ENCODE measurements around the gene PLD4.

DNA sequence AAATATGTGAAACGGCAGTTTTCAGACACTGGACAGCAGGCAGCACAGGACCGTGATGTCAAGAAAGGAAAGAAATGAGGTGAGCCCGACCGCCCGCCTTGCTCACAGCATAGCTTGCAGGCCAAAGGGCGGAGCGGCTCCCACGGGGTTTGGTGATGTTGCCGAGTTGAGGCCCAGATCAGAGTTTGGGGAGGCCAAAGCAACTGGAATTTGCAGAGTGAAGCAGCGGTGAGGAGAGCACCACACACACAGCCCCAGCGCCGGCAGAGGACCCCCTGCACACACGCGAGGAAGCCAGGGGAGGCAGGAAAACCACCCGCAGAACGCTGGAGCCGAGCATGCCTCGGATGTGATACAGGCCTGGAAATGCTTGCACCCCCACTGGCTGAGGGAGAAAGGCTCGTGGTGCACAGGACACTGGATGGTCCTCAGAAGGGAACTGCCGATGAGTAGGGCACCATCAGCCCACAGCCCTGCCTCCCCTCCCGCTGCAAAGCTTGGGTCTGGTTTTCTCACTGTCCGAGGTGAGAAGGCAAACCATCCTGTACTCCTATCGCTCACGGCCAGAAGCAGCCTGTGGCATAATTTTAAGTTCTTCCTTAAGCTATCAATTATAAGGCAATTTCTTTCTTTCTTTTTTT is 25.7 kb upstream of the PLD4 start:
- TF ChIP-seq POLR2AphosphoS5 (IDR thresholded peaks at IDR 0.05; ENCODE audit: low read depth, low read length) = no peak
- TF ChIP-seq, protein P1, sequence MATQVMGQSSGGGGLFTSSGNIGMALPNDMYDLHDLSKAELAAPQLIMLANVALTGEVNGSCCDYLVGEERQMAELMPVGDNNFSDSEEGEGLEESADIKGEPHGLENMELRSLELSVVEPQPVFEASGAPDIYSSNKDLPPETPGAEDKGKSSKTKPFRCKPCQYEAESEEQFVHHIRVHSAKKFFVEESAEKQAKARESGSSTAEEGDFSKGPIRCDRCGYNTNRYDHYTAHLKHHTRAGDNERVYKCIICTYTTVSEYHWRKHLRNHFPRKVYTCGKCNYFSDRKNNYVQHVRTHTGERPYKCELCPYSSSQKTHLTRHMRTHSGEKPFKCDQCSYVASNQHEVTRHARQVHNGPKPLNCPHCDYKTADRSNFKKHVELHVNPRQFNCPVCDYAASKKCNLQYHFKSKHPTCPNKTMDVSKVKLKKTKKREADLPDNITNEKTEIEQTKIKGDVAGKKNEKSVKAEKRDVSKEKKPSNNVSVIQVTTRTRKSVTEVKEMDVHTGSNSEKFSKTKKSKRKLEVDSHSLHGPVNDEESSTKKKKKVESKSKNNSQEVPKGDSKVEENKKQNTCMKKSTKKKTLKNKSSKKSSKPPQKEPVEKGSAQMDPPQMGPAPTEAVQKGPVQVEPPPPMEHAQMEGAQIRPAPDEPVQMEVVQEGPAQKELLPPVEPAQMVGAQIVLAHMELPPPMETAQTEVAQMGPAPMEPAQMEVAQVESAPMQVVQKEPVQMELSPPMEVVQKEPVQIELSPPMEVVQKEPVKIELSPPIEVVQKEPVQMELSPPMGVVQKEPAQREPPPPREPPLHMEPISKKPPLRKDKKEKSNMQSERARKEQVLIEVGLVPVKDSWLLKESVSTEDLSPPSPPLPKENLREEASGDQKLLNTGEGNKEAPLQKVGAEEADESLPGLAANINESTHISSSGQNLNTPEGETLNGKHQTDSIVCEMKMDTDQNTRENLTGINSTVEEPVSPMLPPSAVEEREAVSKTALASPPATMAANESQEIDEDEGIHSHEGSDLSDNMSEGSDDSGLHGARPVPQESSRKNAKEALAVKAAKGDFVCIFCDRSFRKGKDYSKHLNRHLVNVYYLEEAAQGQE (IDR thresholded peaks at IDR 0.05; ENCODE audit: insufficient read depth in 1 of 2, low read depth in 2 of 2, low read length in 2 of 2) = no peak
